GM12878 (cell line): ENCODE measurements around the gene DNAJC3. TPM values are rescaled to one million over a fixed set of nuclear protein-coding genes. Genes with fewer than 3 reads are reported as not detected.
"Not testable (repeated sequence)": the region's sequence is repeated elsewhere in the genome, so short reads cannot be mapped to it uniquely, and the experiment has no call there.

Source experiments
- ATAC-seq: fragments of 200-7000 bp; cut with Tn5 transposase; 3 replicates; pipeline ENCODE4 v1.9.1; 2020; ENCODE audit warnings: mild to moderate bottlenecking, moderate library complexity
- BruUV-seq: library from RNA; stranded (reverse); fragments of 400-500 nt; replicated peaks from 2 replicates; lab custom pipeline; 2021; lab: Mats Ljungman, UMichigan
- CTCF ChIA-PET: fragments of 300-600 bp; sonication (Branson Sonifier 250); formaldehyde crosslinking; extraction: SDS; loops from one replicate; lab custom pipeline; 2021; ENCODE audit warnings: inconsistent platforms; lab: Yijun Ruan, JAX
- POLR2A ChIA-PET: fragments of 350-600 bp; formaldehyde crosslinking; extraction: SDS; loops from one replicate; lab custom pipeline; 2021; ENCODE audit warnings: inconsistent platforms; lab: Charles Lee
- RAD21 ChIA-PET: fragments of 300-600 bp; sonication (Branson Sonifier 250); formaldehyde crosslinking; loops from one replicate; lab custom pipeline; 2023; ENCODE audit warnings: antibody characterized with exemption; ENCODE audit not compliant: unreplicated experiment; lab: Charles Lee
- SMC1A ChIA-PET: fragments of 300-600 bp; sonication (Branson Sonifier 250); formaldehyde crosslinking; loops from one replicate; lab custom pipeline; 2023; ENCODE audit not compliant: unreplicated experiment, uncharacterized antibody; lab: Charles Lee
- DNase-seq: peaks from one replicate; pipeline ENCODE4 v3.0.0-alpha.2; 2011; ENCODE audit warnings: low read depth, low spot score
- FAIRE-seq: peaks from 3 replicates; lab custom pipeline; 2011; peaks lifted over from hg19 to GRCh38; lab: Jason Lieb, UNC
- H2AFZ ChIP-seq: 2 replicates; pipeline ENCODE4 v1.6.0; 2011; ENCODE audit warnings: low read depth, low read length, control low read depth; ENCODE audit not compliant: control insufficient read depth
- H3K27ac ChIP-seq: 2 replicates; pipeline ENCODE4 v1.5.1; 2011; ENCODE audit warnings: control low read depth; ENCODE audit not compliant: control insufficient read depth, insufficient read depth
- H3K27me3 ChIP-seq, 2 experiments: replicated peaks in 1 of 2; 2 replicates each; pipeline versions ENCODE4 v1.6.0 to v1.6.1; 2011; ENCODE audit warnings: low read length in 1 of 2; ENCODE audit not compliant: control insufficient read depth in 2 of 2, insufficient read depth in 2 of 2
- H3K36me3 ChIP-seq, 2 experiments: 2 replicates each; pipeline ENCODE4 v1.5.1; 2011; ENCODE audit warnings: low read length in 1 of 2; ENCODE audit not compliant: control insufficient read depth in 2 of 2, insufficient read depth in 2 of 2
- H3K4me1 ChIP-seq: 2 replicates; pipeline ENCODE4 v1.6.1; 2011; ENCODE audit warnings: mild to moderate bottlenecking, low read length, moderate library complexity, mixed read lengths; ENCODE audit not compliant: control insufficient read depth, insufficient read depth
- H3K4me2 ChIP-seq: 2 replicates; pipeline ENCODE4 v1.6.0; 2011; ENCODE audit warnings: control low read depth; ENCODE audit not compliant: control insufficient read depth, insufficient read depth
- H3K4me3 ChIP-seq: fragments of 200-600 bp; sonication (generic); 2 replicates; pipeline ENCODE4 v1.5.1; 2016
- H3K79me2 ChIP-seq: 2 replicates; pipeline ENCODE4 v1.6.0; 2011; ENCODE audit warnings: low read length; ENCODE audit not compliant: control insufficient read depth, insufficient read depth
- H3K9ac ChIP-seq: 2 replicates; pipeline ENCODE4 v1.8.0; 2011; ENCODE audit warnings: low read length, control low read depth, mixed read lengths; ENCODE audit not compliant: control insufficient read depth, insufficient read depth
- H3K9me3 ChIP-seq: replicated peaks from 3 replicates; pipeline ENCODE4 v1.5.1; 2011; ENCODE audit warnings: mild to moderate bottlenecking, low read length; ENCODE audit not compliant: control insufficient read depth, insufficient read depth
- H4K20me1 ChIP-seq: 2 replicates; pipeline ENCODE4 v1.6.0; 2011; ENCODE audit not compliant: control insufficient read depth, insufficient read depth
- BACH1 ChIP-seq: fragments of 450-650 bp; IDR thresholded peaks from 2 replicates; pipeline ENCODE4 v1.6.1; 2017; ENCODE audit warnings: mild to moderate bottlenecking, borderline replicate concordance
- CBX3 ChIP-seq: fragments of 200-600 bp; sonication (generic); IDR thresholded peaks from 2 replicates; pipeline ENCODE4 v1.6.1; 2016; ENCODE audit warnings: low read depth, borderline replicate concordance
- CBX5 ChIP-seq: sonication (generic); IDR thresholded peaks from 2 replicates; pipeline ENCODE4 v1.6.1; 2016; ENCODE audit warnings: low read depth, moderate library complexity, mild to moderate bottlenecking, inconsistent platforms
- CHD4 ChIP-seq: fragments of 200-600 bp; sonication (generic); IDR thresholded peaks from 2 replicates; pipeline ENCODE4 v1.6.1; 2016; ENCODE audit warnings: mild to moderate bottlenecking
- FOS ChIP-seq: IDR thresholded peaks from 3 replicates; pipeline ENCODE4 v1.6.1; 2011; ENCODE audit warnings: borderline replicate concordance; ENCODE audit not compliant: insufficient read length; ENCODE audit errors: extremely low read depth
- POLR2AphosphoS2 ChIP-seq: IDR thresholded peaks from 2 replicates; pipeline ENCODE4 v1.6.1; 2011; ENCODE audit warnings: low read depth, mild to moderate bottlenecking, low read length, improper control_type of control experiment, moderate library complexity
- RAD51 ChIP-seq: fragments of 450-650 bp; IDR thresholded peaks from 2 replicates; pipeline ENCODE4 v1.6.1; 2016; ENCODE audit warnings: moderate library complexity, mild to moderate bottlenecking, inconsistent platforms
- RCOR1 ChIP-seq: conservative IDR thresholded peaks from 2 replicates; pipeline ENCODE4 v1.6.1; 2012; ENCODE audit warnings: low read depth, low read length, improper control_type of control experiment
- SREBF1 ChIP-seq: IDR thresholded peaks from 2 replicates; pipeline ENCODE4 v1.6.1; 2012; ENCODE audit warnings: mild to moderate bottlenecking, low read length
- WGBS: methylation state at CpG from one replicate; pipeline ENCODE4 v1.1.6; 2016; ENCODE audit warnings: low lambda C conversion rate; ENCODE audit not compliant: insufficient replicate concordance, insufficient coverage; ENCODE audit errors: missing lambda C conversion rate; 5-methylcytosine and 5-hydroxymethylcytosine counted together
- in situ Hi-C: fragments of 300-500 bp; cut with MboI; formaldehyde crosslinking; loops from 9 replicates; pipeline ENCODE4 v1.14.3; 2018; ENCODE audit warnings: mixed read lengths
- intact Hi-C: fragments of 100-400 bp; cut with micrococcal nuclease; formaldehyde crosslinking; loops from one replicate; pipeline ENCODE4 v1.14.2; 2022; ENCODE audit not compliant: unreplicated experiment
- polyA plus RNA-seq, 11 experiments: library from polyadenylated mRNA; depleted of rRNA in 4 of 11; unstranded in 6 of 11; stranded (reverse) in 5 of 11; fragments of >200 nt; fragmentation: Nextera tagmentation in 4 of 11; fragmentation: Illumina TruSeq in 1 of 11; extraction: Ambion mirVana in 4 of 11; extraction: Trizol in 1 of 11; gene quantifications; 1 replicate in 1 of 11; 2 replicates in 10 of 11; pipeline versions ENCODE4 v1.2.1 to v1.2.3, GENCODE V29; 2011 to 2016; ENCODE audit warnings: inconsistent platforms in 2 of 11, missing spikeins in 2 of 11, low read depth in 1 of 11
- total RNA-seq, 4 experiments: library from RNA; depleted of rRNA in 3 of 4; stranded (reverse); fragments of >200 nt in 3 of 4; fragmentation: Illumina TruSeq in 1 of 4; extraction: Trizol in 1 of 4; gene quantifications; 2 replicates each; pipeline versions ENCODE4 v1.2.1 to v1.2.3, GENCODE V29; 2013 to 2021

The DNAJC3 gene
- total and polyA plus RNA-seq, 10 of the 15 experiments (the other 5 are each of a cell fraction or from before 2014, with no cell fraction given) = 9.3 to 37.4 (median 19.0) TPM

- no peak for ATAC-seq
Observed at GRCh38 chr13:95788100-95788463, 111.1 kb downstream of the DNAJC3 start.

GRCh38 chr13:95789315-95789714, 112.4 kb downstream of the DNAJC3 start:
- H2AFZ ChIP-seq, DNase-seq, H3K4me3 ChIP-seq, H4K20me1 ChIP-seq, H3K79me2 ChIP-seq, BruUV-seq, POLR2A ChIA-PET, H3K4me2 ChIP-seq, intact Hi-C loops, ATAC-seq, H3K9ac ChIP-seq, H3K27ac ChIP-seq, H3K27me3 ChIP-seq, FAIRE-seq, SMC1A ChIA-PET, H3K4me1 ChIP-seq, RAD21 ChIA-PET, in situ Hi-C loops, H3K9me3 ChIP-seq: not testable (repeated sequence)
- H3K36me3 ChIP-seq = peaks cover 4 to 37% of the 10 kb centered on the region in 2 experiments
- CTCF ChIA-PET = interaction anchor here (0.9 to 1.3 kb wide), 5 partner anchors 15 to 192 kb away, joined by 3 to 4 read pairs (median 3); no protein-coding TSS in a partner anchor

More at GRCh38 chr13:95788100-95788463, 111.1 kb downstream of the DNAJC3 start:
- CTCF ChIA-PET = interaction anchor here (1.5 kb wide), 1 partner anchor 13 kb away, joined by 5 read pairs; no protein-coding TSS in a partner anchor
- no TSS peak for BruUV-seq
- intact Hi-C loops = no loop called here
- RAD21 ChIA-PET = no interaction called here
- FAIRE-seq = no peak
- WGBS = 95% methylated on average over 2 of the region's 2 CpGs
- no peak overlapping the region for H3K4me3 ChIP-seq
- no peak overlapping the region for H3K4me2 ChIP-seq
- no peaks in the 10 kb centered on the region for H3K4me1 ChIP-seq
- in situ Hi-C loops = no loop called here
- no peaks in the 10 kb centered on the region for H3K9me3 ChIP-seq
- no peaks in the 10 kb centered on the region for H4K20me1 ChIP-seq
- no peak overlapping the region for H2AFZ ChIP-seq
- POLR2A ChIA-PET = no interaction called here
- no peaks in the 10 kb centered on the region for H3K79me2 ChIP-seq
- H3K27ac ChIP-seq = no peak overlapping the region
- no peaks in the 10 kb centered on the region for H3K27me3 ChIP-seq
- TF ChIP-seq CHD4 (no peak), RCOR1 (no peak), BACH1 (no peak), CBX5 (no peak), POLR2AphosphoS2 (no peak), RAD51 (no peak), CBX3 (no peak), FOS (no peak), SREBF1 (no peak)
- SMC1A ChIA-PET = interaction anchor here (0.7 kb wide), 1 partner anchor 10 kb away, joined by 3 read pairs; no protein-coding TSS in a partner anchor
- peaks cover 3 to 37% of the 10 kb centered on the region in 2 experiments for H3K36me3 ChIP-seq
- H3K9ac ChIP-seq = no peak overlapping the region
- DNase-seq = no peak
